ENCODE results near the gene PEMT.

- no peak; the same call in 1 of the 2 replicates for TF ChIP-seq ZNF263 (CRISPR knock-in tag; IDR thresholded peaks at IDR 0.05; ENCODE audit: low read depth)
- no peak for TF ChIP-seq ATF6 (CRISPR knock-in tag; IDR thresholded peaks at IDR 0.05)
- peak; percentile 95 for TF ChIP-seq CTCF (IDR thresholded peaks at IDR 0.05)
- TF ChIP-seq E2F4 (CRISPR knock-in tag; IDR thresholded peaks at IDR 0.05; ENCODE audit: borderline replicate concordance, low read depth): no peak
Observed at GRCh38 chr17:17496189-17497064, 95.1 kb downstream of the PEMT start, which contains the start of gene RASD1.

Measured in WTC11 (cell line).